MV-4-11 (cell line): ENCODE data around the gene PREP.
A peak's percentile ranks its signal among the peaks of the same experiment; 100 is the strongest.
"Not testable (repeated sequence)": the region's sequence is repeated elsewhere in the genome, so short reads cannot be mapped to it uniquely, and the experiment has no call there.

Experiments used
- DNase-seq: peaks from one replicate; lab custom pipeline; 2025; lab: John Stamatoyannopoulos, UW

Gene PREP

DNA sequence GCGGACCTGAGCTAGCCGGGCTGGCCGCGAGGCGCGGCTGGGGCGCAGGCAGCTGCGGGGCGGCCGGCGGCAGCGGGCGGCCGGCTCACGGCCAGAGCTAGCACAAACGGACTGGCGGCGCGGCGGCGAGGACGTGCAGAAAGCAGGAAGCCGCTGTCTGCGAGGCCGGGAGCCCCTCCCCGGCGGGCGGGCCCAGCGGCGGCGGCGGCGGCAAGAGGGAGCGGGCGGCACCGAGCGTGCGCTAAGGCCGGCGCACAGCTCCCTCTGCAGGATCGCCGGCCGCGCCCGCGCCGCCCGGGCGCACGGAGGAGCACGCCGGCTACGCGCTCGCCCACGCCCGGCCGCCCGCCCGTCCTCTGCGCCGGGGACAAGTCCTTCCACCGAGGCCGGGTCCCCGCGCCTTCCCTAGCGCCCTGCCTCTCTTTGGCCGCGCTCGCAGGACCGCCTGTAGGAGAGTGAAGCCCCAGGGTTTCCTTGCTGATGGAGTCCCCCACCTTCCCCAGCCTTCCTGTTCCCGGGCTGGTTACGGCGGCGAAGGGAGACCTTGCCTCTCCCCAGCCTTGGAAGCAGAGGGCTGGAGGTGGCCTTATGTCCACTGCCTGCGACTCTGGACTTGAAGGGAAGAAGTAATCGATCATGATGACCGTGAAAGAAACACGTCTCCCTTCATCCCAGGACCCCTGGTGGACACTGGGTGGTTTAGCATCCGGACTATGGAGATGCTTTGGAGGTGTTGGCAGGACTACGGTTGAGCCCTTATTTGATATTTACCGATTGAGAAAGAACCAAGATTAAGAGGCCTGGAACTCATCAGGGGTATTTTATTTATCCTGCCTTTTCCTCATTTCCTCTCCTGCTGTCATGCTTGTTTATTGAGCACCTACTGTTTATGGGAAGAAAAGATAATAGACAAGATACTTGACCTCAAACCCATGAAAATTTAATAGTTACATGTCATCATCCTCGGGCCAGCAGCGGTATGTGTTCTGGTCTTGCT is at the start of gene PREP:
PREP (minus strand) TSS at position 144 of the 997 bp plus-strand sequence. CDS start 191 bp downstream, outside the sequence.
- peak; percentile 77 for DNase-seq

DNA sequence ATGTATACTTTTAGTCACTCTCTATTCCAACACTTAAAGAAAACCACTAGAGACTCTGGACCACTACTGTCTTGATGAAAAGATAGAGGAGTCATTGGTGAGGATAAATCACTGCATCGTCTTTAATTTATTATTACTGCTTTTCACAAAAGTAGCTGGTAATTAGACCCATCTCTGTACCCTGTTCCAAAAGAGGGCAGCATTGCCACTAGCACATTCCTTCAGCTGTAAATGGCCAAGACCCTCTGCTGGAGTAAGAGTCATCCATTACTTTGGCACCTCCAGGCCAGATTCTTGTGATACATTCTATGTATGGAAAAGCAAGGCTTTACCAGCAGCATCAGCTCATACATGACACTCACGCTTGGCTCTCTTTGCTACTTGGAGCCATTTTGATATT is 49.5 kb upstream of the PREP start:
- no peak for DNase-seq

DNA sequence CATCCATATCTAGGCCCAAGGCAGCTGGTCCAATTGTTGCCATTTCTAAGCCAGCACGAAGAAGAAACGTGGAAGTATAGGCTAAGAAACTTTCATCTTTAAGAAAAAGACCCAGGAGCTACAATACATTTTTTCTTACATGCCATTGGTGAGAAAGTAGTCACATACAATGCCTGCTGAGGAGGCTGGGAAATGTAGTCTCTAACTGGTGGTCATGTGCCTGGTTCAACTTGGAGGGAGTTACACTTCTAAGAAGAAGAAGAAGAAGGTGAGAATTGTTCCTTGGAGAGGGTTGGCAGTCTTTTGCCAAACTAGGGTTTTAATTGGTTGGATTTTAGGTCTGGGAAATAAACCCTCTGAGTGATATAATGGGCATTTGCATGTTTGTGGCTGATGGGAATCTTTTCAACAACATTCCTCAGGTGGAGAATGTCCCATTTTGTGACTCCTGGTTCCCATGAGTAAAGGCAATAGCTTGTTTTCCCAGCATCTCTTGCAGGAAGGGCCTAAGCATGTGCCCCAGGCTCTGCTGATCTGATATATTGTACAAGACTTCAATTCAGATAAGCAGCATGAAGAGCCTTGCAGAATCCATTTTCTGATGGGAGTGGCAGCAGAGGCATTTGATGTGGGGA is 47.0 kb upstream of the PREP start:
- DNase-seq, result peak; percentile 12

DNA sequence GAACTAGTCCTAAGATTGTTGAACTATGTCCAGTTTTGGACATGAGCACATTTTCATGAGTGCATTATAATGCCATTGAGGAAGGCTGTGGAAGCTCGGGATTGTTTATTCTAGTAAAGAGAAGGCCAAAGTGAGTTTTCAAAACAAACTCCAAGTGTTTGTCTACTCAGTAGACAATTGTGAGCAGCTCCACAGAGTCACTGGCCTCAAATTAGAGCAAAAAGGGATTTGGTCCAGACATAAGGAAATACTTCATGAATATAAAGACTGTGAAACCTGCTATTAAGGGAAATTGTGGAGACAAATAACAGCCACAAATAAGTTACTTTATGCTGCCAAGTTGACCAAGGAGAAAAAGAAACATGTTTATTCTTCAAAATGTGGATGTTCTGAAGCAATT is 42.6 kb upstream of the PREP start:
- no peak for DNase-seq

DNA sequence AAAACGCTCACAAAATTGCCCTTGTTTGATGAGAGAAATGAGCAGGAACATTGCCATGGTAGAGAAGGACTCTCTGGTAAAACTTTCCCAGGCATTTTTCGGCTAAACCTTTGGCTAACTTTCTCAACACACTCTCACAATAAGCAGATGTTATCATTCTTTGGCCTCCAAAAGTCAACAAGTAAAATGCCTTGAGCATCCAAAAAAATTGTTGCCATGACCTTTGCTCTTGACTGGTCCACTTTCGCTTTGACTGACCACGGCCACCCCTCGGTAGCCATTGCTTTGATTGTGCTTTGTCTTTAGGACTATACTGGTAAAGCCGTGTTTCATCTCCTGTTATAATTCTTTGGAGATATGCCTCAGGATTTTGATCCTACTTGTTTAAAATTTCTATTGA is 41.1 kb upstream of the PREP start:
- no peak for DNase-seq

DNA sequence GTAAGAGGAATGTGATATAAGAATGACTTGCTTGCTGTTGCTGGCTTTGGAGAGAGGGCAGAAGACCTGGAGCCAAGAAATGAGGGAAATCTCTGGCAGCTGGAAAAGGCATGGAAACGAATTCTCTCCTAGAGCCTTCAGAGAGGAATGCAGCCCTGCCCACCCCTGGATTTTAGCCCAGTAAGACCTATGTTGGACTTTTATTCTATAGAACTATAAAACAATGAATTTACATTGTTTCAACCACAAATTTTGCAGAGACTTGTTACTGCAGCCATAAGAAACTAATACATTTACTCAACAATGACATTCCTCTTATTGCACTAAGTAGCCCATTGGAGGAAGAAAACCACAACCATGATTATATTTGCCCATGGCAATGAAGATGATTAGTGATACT is 39.5 kb upstream of the PREP start:
- DNase-seq, result no peak

DNA sequence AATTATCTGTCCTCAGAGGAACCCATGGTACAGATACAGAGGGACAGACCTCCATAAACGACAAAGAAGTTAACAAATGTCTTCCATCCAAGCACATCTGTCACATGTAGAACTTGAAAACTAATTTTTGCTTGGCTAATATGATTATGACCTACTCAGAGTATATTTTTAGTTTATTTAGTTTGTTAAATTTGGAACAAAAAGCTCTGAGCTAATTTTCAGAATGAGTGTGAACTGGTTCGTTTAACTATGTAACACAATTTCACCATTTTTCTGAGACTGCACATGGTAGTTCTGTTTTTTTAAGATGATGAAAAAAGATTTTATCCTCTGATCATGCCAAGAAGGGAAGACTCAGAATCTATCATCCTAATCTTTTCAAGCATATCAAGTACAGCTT is 34.4 kb upstream of the PREP start:
- no peak for DNase-seq

DNA sequence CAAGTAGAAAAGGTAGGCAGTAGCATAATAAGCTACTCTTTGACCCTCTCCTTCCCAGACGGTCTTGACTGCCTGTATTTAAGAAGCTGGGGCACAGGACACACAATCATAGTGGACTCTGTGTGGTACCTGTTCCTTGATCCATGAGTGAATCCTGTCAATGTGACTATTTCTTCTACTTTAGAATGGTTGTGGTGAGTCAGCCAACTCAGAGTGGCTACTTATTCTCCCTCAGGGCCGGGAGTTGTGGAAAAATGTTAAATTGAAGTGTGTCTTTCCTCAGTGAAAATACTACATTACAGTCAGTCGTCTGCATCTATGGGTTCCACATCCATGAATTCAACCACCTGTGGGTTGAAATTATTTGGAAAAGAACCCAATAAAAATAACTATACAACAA is 30.8 kb upstream of the PREP start:
- no peak for DNase-seq

DNA sequence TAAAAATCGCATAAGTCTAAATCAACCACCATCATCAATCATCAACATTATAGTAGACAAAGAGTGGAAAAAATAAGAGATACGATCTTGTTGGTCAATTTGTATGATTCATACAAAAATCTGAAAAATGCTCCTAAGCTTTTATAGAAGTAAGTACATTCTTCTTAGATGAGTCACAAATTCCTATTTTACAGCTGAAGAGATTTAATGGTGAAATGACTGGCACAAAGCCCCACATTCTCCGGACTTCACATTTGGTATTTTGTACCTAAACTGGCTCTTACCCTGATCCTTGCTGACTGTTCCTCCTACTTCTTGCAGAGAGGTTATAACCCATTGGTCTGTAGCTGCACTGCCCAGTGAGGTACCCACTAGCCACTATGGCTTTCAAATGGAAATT is 29.9 kb upstream of the PREP start:
- no peak for DNase-seq

DNA sequence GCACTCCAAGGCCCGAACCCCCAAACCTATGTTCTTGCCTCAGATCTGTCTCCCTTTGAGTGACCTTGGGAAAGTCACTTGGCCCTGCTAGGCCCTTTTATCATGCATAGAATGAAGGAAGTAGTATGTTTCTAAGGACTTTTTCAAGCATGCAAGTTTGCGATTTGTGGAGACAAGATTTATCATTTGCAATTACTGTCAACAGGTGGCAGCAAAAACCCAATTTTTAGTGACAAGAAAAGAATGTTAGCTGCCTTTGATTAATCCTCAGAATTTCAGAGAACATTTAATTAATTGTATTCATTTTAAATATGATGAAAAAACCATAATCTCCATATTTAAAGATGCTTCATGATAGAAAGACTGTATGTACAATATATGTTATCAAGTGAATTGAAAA is 28.3 kb upstream of the PREP start:
- DNase-seq, result peak; percentile 52

DNA sequence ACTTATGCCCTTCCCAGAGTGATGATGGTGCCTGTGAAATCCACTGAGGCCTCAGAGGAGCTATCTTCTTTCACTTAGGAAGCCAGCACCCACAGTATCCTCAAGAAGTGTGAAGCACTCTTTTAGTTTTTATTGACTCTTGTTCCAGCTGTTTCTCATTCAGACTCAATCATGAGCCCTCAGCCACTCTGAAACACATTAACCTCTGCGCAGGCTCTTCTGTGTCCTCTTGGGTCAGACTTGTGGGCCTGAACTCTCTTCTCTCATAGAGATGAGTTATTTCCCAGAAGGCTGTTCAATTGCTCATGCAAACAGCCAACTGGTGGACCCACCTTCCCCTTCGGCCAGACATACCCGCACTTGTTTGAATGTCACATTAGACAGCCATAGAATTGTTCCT is 27.8 kb upstream of the PREP start:
- DNase-seq, result no peak

DNA sequence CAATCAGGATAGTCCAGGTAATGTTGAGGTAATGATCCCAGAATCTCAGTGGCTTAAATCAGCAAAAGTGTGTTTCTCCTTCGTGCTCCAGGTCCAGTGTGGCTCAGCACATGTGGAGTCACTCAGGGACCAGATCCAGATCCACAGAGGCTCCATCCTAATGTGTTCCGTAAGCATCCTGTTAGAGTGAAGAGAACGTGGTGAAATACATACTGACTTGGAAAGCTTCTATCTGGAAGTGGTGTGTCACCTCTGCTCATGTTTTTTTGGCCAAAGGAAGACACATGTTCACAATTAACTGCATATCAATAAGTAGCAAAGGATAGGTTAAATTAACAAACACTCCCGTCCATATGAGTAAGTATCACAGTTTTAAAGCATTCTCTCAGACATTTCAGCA is 26.8 kb upstream of the PREP start:
- DNase-seq, result no peak

DNA sequence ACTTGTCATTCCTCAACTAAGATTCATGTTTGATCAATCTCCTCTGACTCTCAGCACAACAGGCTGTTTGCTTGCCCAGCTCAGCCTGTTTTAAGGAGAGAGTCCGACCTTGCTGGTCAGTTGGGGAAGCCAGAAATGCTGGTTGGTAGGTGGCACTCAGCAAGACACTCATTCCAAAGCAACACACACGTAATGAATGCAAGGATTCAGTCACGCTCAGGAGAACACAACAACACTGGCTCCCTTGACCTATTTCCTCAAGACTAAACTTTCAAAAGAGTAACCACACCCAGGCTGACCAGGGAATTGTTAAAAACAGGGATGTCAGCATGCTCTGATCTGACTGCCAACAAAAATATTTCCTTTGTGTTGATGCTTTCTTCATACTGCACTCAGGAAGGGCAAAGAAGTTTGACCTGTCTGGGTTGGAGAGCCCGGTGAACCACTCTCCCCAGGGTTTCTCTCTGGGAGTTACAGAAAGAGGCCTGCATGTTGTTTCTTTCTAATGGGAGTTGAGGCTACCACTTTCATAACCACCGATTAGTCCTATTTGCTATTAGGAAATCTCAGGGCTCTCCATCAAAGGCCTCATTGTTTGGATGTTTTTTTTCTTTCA is 25.6 kb upstream of the PREP start:
- DNase-seq, result no peak

DNA sequence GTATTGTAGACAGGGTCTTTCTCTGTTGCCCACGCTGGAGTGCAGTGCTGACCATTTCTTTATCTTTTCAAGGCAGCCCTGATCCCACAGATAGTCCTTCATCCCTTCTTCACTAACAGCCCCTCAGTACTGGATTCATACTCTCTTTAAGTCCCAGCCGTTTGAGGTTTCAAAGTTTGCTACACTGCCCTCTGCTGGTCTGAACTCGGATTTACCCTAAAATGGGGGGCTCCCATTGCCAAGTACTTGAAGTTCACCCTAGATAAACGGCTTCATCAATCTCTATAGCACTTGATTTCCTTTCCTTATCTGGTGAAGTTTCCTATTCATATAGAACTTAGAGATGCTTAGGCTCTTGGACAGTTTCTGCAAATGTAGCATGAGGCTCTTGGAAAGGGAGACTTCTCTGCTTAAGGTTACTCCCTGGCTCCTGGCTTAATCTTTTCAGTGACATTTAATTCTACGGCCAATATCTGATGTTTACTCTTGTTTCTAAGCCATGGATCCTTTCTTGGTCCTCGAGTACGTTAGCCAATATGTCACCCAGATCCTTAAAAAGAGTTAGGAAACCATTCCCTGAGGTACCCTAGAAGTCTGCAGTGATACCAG is 21.4 kb upstream of the PREP start:
- peak; percentile 27 for DNase-seq

DNA sequence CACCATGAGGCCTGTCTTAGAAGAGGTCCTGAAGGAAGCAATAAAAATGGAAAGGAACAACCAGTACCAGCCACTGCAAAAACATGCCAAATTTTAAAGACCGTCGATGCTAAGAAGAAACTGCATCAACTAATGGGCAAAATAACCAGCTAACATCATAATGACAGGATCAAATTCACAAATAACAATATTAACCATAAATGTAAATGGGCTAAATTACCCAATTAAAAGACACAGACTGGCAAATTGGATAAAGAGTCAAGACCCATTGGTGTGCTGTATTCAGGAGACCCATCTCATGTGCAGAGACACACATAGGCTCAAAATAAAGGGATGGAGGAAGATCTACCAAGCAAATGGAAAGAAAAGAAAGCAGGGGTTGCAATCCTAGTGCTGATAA is 14.1 kb upstream of the PREP start:
- DNase-seq, result not testable (repeated sequence)

DNA sequence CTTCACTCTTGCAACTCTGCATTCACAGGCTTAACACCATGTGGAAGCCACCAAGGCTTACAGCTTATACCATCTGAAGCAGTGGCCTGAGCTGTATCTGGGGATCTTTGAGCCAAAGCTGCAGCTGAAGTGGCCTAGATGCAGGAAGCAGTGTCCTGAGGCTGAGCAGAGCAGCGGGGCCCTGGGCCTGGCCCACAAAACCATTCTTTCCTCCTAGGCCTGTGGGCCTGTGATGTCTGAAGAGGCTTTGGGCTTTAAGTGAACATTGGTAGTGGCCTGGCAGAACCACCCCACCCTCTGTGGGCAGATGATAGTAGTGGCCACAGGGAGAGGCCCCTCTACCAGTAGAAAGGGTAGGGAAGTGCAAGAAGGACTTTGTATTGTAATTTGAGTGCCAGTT is 6.9 kb upstream of the PREP start:
- DNase-seq, result no peak

DNA sequence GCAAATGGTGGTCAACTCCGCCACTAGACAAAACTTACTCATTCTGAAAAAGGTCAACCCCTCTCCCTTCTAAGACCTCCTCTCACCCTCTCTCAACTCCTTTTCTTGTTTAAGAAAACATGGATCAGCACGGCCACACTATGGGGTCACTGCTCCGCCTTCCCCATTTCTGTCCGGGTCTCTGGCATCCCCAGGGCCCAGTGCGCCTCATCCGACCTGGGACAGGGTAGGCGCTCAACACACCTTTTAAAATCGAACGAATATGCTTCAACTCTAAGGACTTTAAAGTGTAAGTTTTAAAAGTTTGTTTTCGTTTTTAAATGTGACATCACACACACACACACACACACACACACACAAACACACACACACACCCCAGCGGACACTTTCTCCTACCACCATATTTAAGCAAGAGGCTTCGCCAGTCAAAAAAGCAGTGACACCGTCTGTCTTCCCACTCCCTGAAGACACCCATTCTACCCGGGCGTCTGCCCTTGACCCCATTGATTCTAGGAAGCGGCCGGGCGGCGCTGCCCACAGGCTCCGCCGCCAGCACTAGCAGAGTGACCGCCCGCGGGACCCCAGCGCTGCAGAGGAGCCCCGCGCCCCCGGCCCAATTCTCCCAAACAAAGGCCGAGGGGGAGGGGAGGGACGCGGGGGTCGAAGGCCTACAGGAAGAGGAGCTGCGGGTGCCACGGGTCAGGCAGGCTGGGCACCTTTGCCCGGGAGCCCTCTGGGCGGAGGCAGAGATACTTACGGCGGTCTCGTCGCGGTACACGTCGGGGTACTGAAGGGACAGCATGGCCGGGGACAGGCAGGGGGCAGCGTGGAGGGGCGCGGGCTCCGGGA is 568 bp downstream of the PREP start:
- DNase-seq, result peak; percentile 42

DNA sequence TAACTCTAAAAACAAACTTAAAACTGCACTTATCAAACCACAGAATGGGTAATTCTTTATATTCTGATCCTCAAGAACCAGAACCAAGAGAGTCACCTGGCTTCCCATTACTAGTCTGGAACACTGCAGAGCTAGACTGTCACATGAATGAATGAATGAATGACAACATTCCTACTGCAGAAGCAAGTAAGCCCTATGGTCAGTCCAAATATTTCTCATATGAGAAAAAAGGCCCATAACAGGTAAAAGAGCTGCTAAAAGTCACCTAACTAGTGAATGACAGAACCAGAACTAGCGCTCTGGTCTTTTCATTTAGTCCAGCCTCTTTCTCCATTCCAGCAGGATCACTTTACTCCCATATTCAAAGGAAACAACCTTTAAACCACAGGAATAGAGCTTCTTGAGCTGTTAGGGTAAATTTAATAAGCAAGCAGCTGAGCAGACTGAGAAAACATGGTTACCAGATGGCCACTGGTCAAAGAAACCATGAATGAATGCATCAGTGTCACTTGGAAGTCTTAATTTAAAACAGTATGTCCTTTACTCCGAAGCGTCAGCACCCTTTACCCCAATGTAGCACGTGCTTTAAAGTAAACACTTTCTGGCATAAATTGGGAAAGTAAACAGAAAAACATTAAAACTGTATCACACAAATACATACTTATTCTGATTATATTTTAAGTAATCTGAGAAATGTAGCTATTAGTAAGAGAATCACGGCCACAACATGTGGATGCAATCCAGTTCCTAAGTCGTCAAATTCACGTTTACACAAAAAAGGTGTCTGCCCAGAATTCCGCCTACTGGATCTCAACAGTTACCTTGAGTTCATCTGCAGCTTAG is 1.4 kb downstream of the PREP start:
- DNase-seq, result no peak

DNA sequence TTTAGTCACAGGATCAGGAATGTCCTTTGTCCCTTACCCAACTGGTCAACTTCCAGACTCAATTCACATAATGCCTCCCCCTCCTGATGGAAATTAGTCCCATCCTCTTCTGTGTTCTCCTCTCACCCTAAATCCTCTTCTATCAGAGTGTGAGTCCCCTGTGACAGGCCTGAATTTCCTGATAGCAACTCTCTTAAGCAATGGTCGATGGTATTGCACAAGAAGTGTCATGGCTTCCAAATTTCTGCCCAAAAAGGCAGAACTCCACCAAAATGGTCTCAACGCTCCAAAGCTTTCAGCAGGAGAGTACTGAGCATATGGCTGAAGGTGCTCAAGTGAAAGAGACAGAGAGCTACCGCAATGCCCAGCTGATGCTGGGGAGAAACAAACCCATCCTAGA is 2.4 kb downstream of the PREP start:
- DNase-seq, result peak; percentile 73

DNA sequence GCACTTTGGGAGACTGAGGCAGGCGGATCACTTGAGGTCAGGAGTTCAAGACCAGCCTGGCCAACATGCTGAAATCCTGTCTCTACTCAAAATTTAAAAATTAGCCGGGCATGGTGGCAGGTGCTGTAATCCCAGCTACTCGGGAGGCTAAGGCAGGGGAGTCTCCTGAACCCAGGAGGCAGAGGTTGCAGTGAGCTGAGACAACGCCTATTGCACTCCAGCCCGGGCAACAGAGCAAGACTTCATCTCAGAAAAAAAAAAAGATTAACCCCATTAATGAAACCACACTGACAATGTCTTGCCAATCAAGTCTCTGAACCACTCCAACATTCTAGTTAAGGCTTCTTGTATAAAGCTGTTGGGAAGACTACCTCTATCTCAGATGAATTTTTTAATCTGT is 4.0 kb downstream of the PREP start:
- DNase-seq, result no peak

DNA sequence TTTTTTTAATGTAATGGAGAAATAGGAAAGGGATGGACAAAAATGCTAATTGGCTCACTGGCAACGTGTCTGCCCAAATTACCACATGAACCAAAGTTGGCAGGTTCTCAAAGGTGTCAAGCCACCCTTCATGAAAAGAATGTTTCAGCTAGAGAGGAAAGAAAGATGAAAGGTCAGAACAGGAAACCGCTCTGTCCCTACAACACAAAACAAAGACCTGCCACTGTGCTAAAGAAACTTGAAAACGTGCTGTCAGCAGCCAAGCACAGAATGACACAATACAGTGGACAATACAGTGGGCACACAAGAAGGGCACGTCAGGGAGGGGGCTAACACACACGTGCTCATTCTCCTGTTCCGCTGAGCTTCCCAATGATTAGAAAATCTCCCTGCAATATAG is 4.9 kb downstream of the PREP start:
- DNase-seq, result no peak
